B cell (primary cell): ENCODE measurements around the gene NDC1. TPM values are rescaled to one million over a fixed set of nuclear protein-coding genes. Genes with fewer than 3 reads are reported as not detected.

ENCODE experiments used
- ATAC-seq: fragments of 200-7000 bp; cut with Tn5 transposase; one replicate; pipeline ENCODE4 v1.10.0; 2021; ENCODE audit warnings: low read depth, mild to moderate bottlenecking, moderate number of reproducible peaks, moderate library complexity
- CTCF ChIA-PET: fragments of 350-600 bp; sonication (Branson Sonifier 250); formaldehyde crosslinking; loops from one replicate; lab custom pipeline; 2021; ENCODE audit warnings: antibody characterized with exemption, inconsistent platforms; lab: Charles Lee
- POLR2A ChIA-PET: fragments of 350-600 bp; sonication (Branson Sonifier 250); formaldehyde crosslinking; loops from one replicate; lab custom pipeline; 2021; ENCODE audit warnings: antibody characterized with exemption; lab: Charles Lee
- DNase-seq: peaks from one replicate; pipeline ENCODE4 v3.0.0; 2013
- H2AFZ ChIP-seq: 2 replicates; pipeline ENCODE4 v1.6.1; 2012; ENCODE audit warnings: mild to moderate bottlenecking, low read depth, low read length; ENCODE audit not compliant: insufficient read depth, poor library complexity, severe bottlenecking
- H3K27ac ChIP-seq, 2 donors: 1 replicate in 1 of 2; 2 replicates in 1 of 2; pipeline ENCODE4 v1.5.1; 2012 to 2013; ENCODE audit warnings: low read length in 2 of 2, mild to moderate bottlenecking in 2 of 2, moderate library complexity in 1 of 2
- H3K27me3 ChIP-seq, 4 experiments: fragments of 200-600 bp in 1 of 4; sonication (generic) in 1 of 4; replicated peaks in 1 of 4; 1 replicate in 2 of 4; 2 replicates in 2 of 4; pipeline versions ENCODE4 v1.6.1 to v1.7.0; 2013 to 2016; ENCODE audit warnings: low read length in 3 of 4, mild to moderate bottlenecking in 2 of 4, mixed read lengths in 1 of 4, moderate library complexity in 1 of 4; ENCODE audit not compliant: insufficient read depth in 4 of 4, control insufficient read depth in 3 of 4; ENCODE audit errors: control extremely low read depth in 1 of 4
- H3K36me3 ChIP-seq, 2 experiments: replicated peaks in 1 of 2; 1 replicate in 1 of 2; 2 replicates in 1 of 2; pipeline versions ENCODE4 v1.6.1 to v1.7.1; 2013; ENCODE audit warnings: low read length in 1 of 2; ENCODE audit not compliant: insufficient read depth in 2 of 2, control insufficient read depth in 1 of 2; ENCODE audit errors: control extremely low read depth in 1 of 2, extremely low read depth in 1 of 2
- H3K4me1 ChIP-seq, 2 donors: fragments of 200-600 bp in 1 of 2; sonication (generic) in 1 of 2; 1 replicate in 1 of 2; 2 replicates in 1 of 2; pipeline versions ENCODE4 v1.5.1 to v1.6.1; 2013 to 2017; ENCODE audit warnings: low read length in 2 of 2; ENCODE audit not compliant: control insufficient read depth in 2 of 2, insufficient read depth in 2 of 2
- H3K4me2 ChIP-seq: replicated peaks from 2 replicates; pipeline ENCODE3; 2012; ENCODE audit warnings: mild to moderate bottlenecking, low read depth, low read length; ENCODE audit not compliant: poor library complexity, severe bottlenecking
- H3K4me3 ChIP-seq, 5 experiments: fragments of 200-600 bp in 1 of 5; sonication (generic) in 1 of 5; 1 replicate in 3 of 5; 2 replicates in 2 of 5; pipeline versions ENCODE4 v1.5.1 to v1.7.0; 2011 to 2016; ENCODE audit warnings: low read length in 4 of 5, mild to moderate bottlenecking in 4 of 5, low read depth in 2 of 5, control low read depth in 1 of 5, moderate library complexity in 1 of 5; ENCODE audit not compliant: insufficient read depth in 1 of 5; ENCODE audit errors: control extremely low read depth in 1 of 5, extremely low read depth in 1 of 5
- H3K79me2 ChIP-seq: fragments of 200-600 bp; sonication (generic); one replicate; pipeline ENCODE4 v1.6.0; 2016; ENCODE audit warnings: low read length; ENCODE audit not compliant: control insufficient read depth, insufficient read depth
- H3K9ac ChIP-seq: fragments of 200-600 bp; sonication (generic); 2 replicates; pipeline ENCODE4 v1.6.1; 2017; ENCODE audit warnings: mild to moderate bottlenecking, low read length, moderate library complexity
- H3K9me3 ChIP-seq, 3 donors: one replicate each; pipeline versions ENCODE4 v1.6.1 to v1.7.1; 2013; ENCODE audit warnings: low read length in 2 of 3; ENCODE audit not compliant: control insufficient read depth in 2 of 3, insufficient read depth in 1 of 3; ENCODE audit errors: control extremely low read depth in 1 of 3
- H4K20me1 ChIP-seq: 2 replicates; pipeline ENCODE4 v1.6.0; 2012; ENCODE audit warnings: mild to moderate bottlenecking, low read length; ENCODE audit not compliant: insufficient read depth, control insufficient read depth, poor library complexity, severe bottlenecking
- H3K27ac Mint-ChIP-seq: one replicate; pipeline ENCODE4 v1.8.0; 2021; ENCODE audit warnings: mixed read lengths
- H3K27me3 Mint-ChIP-seq: one replicate; pipeline ENCODE4 v1.8.0; 2021; ENCODE audit warnings: mixed read lengths
- H3K4me1 Mint-ChIP-seq: one replicate; pipeline ENCODE4 v1.8.0; 2021; ENCODE audit warnings: mixed read lengths
- H3K4me3 Mint-ChIP-seq: one replicate; pipeline ENCODE4 v1.8.0; 2021; ENCODE audit warnings: mixed read lengths
- H3K9me3 Mint-ChIP-seq: one replicate; pipeline ENCODE4 v1.8.0; 2022; ENCODE audit warnings: mixed read lengths; ENCODE audit not compliant: insufficient read depth
- CTCF ChIP-seq: fragments of 200-600 bp; IDR thresholded peaks from one replicate; pipeline ENCODE4 v1.8.0; 2022; ENCODE audit warnings: antibody characterized with exemption, mild to moderate bottlenecking
- EZH2 ChIP-seq: IDR thresholded peaks from 2 replicates; pipeline ENCODE4 v1.6.1; 2012; ENCODE audit warnings: borderline replicate concordance, low read depth, mild to moderate bottlenecking, moderate library complexity, low read length; ENCODE audit not compliant: insufficient read depth, poor library complexity, severe bottlenecking
- WGBS: methylation state at CpG from one replicate; pipeline ENCODE4 v1.1.5; 2013; ENCODE audit warnings: missing lambda C conversion rate; ENCODE audit not compliant: insufficient coverage; 5-methylcytosine and 5-hydroxymethylcytosine counted together
- intact Hi-C: fragments of 100-400 bp; cut with micrococcal nuclease; formaldehyde crosslinking; loops from one replicate; pipeline ENCODE4 v1.10.0; 2022
- polyA plus RNA-seq: library from polyadenylated mRNA; depleted of rRNA; stranded (reverse); fragments of >200 nt; gene quantifications from 2 replicates; pipeline ENCODE4 v1.2.3, GENCODE V29; 2012
- total RNA-seq, 2 donors: library from RNA; stranded (reverse); fragments of 120-200 nt in 1 of 2; gene quantifications; 1 replicate in 1 of 2; 2 replicates in 1 of 2; pipeline versions ENCODE4 v1.2.3 to v1.2.4, GENCODE V29; 2013 to 2022

The NDC1 gene
- total and polyA plus RNA-seq, 2 donors (not counting 1 experiment from before 2014, with no cell fraction given) = 5.0 to 12.0 TPM

- H3K27ac ChIP-seq = no peak overlapping the region
- peaks cover 0 to 5% of the 10 kb centered on the region in 2 experiments for H3K36me3 ChIP-seq
- 83% methylated on average over 1 of the region's 3 CpGs for WGBS
- ChIA-PET CTCF (interaction anchor here (0.6 to 1.1 kb wide), 3 partner anchors 12 to 488 kb away, joined by 3 to 6 read pairs (median 3); no protein-coding TSS in a partner anchor), POLR2A (no interaction called here)
- no peaks in the 10 kb centered on the region for H3K4me1 Mint-ChIP-seq
- H3K9me3 ChIP-seq = peaks cover 0 to 4% (median 0%) of the 10 kb centered on the region in 3 donors
- H3K4me3 ChIP-seq = no peak overlapping the region
- ATAC-seq = no peak
- DNase-seq = no peak
- no peak overlapping the region for H3K27ac Mint-ChIP-seq
- H3K79me2 ChIP-seq = no peaks in the 10 kb centered on the region
- TF ChIP-seq CTCF (no peak), EZH2 (no peak)
- intact Hi-C loops = no loop called here
- no peak overlapping the region for H3K4me3 Mint-ChIP-seq
- peaks cover 2% of the 10 kb centered on the region for H3K9me3 Mint-ChIP-seq
- H2AFZ ChIP-seq = no peak overlapping the region
- no peaks in the 10 kb centered on the region for H4K20me1 ChIP-seq
- H3K27me3 ChIP-seq = no peaks in the 10 kb centered on the region
- no peaks in the 10 kb centered on the region for H3K27me3 Mint-ChIP-seq
- H3K9ac ChIP-seq = no peak overlapping the region
- H3K4me1 ChIP-seq = no peaks in the 10 kb centered on the region
- H3K4me2 ChIP-seq = no peak overlapping the region
These were observed 71.8 kb downstream of the NDC1 start for GRCh38 chr1:53766194-53766742.

GRCh38 chr1:53765657-53766056 is 72.4 kb downstream of the NDC1 start:
- H3K27ac Mint-ChIP-seq = no peak overlapping the region
- no peak overlapping the region for H3K9ac ChIP-seq
- no peak overlapping the region for H2AFZ ChIP-seq
- H3K27me3 Mint-ChIP-seq = no peaks in the 10 kb centered on the region
- POLR2A ChIA-PET = no interaction called here
- ATAC-seq = no peak
- TF ChIP-seq EZH2 = no peak
- TF ChIP-seq CTCF = no peak
- no peak overlapping the region for H3K27ac ChIP-seq
- no peaks in the 10 kb centered on the region for H3K4me1 Mint-ChIP-seq
- CTCF ChIA-PET = interaction anchor here (0.9 to 1.1 kb wide), 2 partner anchors 11 to 487 kb away, joined by 3 to 6 read pairs; no protein-coding TSS in a partner anchor
- H3K4me1 ChIP-seq = no peaks in the 10 kb centered on the region
- intact Hi-C loops = no loop called here
- WGBS = 86% methylated on average over 1 of the region's 1 CpG
- no peak overlapping the region for H3K4me2 ChIP-seq
- H3K79me2 ChIP-seq = no peaks in the 10 kb centered on the region
- H4K20me1 ChIP-seq = no peaks in the 10 kb centered on the region
- no peak for DNase-seq
- peaks cover 2% of the 10 kb centered on the region for H3K9me3 Mint-ChIP-seq
- H3K4me3 ChIP-seq = no peak overlapping the region
- no peaks in the 10 kb centered on the region for H3K27me3 ChIP-seq
- no peak overlapping the region for H3K4me3 Mint-ChIP-seq
- H3K9me3 ChIP-seq = peaks cover 0 to 4% (median 0%) of the 10 kb centered on the region in 3 donors
- H3K36me3 ChIP-seq = peaks cover 0 to 3% of the 10 kb centered on the region in 2 experiments
